GM21528 (cell line): ENCODE data around the gene POP4.
"Not testable (repeated sequence)": the region's sequence is repeated elsewhere in the genome, so short reads cannot be mapped to it uniquely, and the experiment has no call there.

Experiments
- ATAC-seq: cut with Tn5 transposase; IDR thresholded peaks from one replicate; pipeline ENCODE4 v1.9.1; 2021; ENCODE audit warnings: mild to moderate bottlenecking, moderate library complexity; ENCODE audit not compliant: unreplicated experiment, low FRiP score

The POP4 gene

GRCh38 chr19:29610574-29611271 lies 4.6 kb downstream of the POP4 start:
- peak; percentile 68 for ATAC-seq

- ATAC-seq, result no peak
These were observed 6.0 kb downstream of the POP4 start for GRCh38 chr19:29612121-29612520.

- no peak for ATAC-seq
These were observed 6.9 kb downstream of the POP4 start for GRCh38 chr19:29612801-29613595.

GRCh38 chr19:29614046-29614445 lies 8.0 kb downstream of the POP4 start:
- ATAC-seq, result no peak

GRCh38 chr19:29614780-29615179 lies 8.7 kb downstream of the POP4 start:
- ATAC-seq, result no peak

DNA sequence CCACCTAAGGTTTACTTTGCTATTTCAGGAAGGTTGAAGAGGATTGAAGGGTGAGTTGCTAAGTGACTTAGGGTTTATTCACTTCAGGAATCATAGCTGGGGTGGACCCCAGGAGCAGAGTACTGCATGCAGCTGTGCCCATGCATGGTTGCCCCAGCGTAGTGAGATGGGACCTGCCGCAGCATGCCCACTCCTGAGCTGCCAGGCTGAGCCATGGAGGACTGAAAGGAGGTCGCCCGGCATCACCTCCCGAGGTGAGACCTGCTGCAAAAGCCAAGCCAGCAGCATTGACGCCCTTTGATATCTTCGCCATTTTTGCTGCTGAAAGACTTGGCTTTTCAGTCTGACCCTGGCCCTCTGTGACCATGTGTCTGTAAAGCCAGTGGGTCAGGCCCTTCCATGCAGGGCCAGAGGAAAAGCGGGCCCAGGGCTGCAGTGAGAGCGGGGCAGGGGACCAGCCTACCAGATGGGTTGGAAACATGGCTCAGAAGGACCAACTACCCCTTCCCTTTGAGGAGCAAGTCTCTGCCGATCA lies 9.9 kb downstream of the POP4 start:
- ATAC-seq, result no peak

GRCh38 chr19:29616541-29616940 lies 10.5 kb downstream of the POP4 start:
- no peak for ATAC-seq

GRCh38 chr19:29617366-29618266 lies 11.5 kb downstream of the POP4 start:
- no peak for ATAC-seq

DNA sequence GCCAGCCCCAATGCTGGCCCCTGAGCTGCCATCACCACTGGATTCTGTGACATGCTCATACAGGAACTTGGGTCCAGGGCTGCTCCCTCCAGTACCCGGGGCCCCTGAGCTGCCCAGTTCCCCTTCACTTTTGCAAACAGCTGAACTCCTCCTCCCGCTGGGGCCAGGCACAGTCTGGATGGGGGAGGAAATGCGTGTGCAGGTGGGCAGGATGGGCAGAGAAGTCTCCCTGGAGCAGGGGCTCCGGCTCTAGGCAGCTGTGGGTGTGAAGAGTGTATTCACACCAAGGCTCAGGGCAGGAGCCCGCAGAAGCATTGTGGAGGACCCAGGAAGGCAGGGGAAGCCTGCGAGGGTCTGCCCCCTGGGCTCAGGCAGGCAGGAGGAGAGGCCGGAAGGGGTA lies 12.4 kb downstream of the POP4 start:
- ATAC-seq, result no peak

DNA sequence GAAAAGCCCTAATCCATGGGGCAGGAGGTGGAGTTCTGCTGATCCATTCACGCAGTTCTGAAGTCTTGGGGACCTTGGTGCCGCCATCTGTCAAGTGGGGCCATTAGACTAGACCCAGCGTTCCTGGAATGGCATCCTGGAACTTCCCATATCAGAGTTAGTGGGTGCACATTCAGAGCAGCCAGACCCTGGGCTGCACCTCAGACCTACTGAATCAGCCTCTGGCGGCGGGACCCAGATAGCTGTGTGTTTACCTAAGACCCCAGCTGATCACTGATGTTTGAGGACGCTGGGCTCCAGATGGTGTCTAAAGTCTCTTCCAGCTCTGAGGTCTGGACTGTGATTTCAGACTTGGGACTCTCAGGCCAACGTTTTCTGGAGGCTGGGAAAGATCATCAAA lies 12.8 kb downstream of the POP4 start:
- no peak for ATAC-seq

DNA sequence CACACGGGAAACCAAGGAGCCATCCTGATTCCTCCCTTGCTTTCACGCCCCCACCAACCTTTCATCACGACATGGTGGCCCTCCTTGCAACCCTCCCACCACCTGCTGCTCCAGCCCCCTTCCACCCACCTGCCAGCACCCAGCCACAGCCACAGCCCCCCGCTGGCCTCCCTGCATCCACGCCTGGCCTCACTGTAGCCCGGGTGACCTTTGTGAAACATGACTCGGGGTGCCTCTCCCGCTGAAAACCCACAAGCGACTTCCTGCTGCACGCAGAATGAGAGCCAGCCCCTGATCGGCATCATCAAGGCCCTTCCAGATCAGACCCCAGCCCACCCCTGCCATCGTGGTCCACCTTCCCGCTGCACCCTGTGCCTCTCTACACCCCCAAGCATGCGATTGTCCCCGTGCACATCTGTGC lies 14.9 kb downstream of the POP4 start:
- no peak for ATAC-seq

- ATAC-seq, result no peak
These were observed 16.3 kb downstream of the POP4 start for GRCh38 chr19:29622166-29623070.

- ATAC-seq, result no peak
These were observed 17.8 kb downstream of the POP4 start for GRCh38 chr19:29623726-29624488.

DNA sequence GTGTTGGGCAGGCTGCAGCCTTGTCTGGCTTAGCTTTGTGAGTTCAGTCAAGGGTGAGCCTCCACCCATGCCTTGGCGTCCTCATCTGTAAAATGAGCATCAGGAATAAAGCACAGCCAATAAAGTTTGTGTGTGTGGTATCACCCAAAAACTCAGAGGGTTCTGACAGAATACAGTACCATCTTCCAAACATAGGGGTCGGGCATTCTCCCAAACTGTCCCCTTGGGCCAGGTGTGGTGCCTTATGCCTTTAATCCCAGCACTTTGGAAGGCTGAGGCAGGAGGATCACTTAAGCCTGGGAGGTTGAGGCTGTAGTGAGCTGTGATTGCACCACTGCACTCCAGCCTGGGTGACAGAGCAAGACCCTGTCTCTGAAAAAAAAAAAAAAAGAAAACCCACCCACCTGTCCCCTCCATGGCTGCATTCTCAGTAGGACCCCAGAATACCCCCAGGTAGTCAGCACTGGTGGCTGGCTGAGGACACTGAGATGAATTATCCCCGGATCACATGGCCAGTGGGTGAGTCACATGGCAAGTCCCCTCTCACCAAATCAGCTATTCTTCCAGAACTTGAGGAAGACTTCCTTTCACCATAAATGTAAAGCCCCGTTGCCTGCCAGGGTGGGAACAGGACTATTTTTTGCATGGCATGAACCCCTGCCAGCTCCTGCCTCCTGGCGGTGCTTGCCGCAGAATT lies 18.6 kb downstream of the POP4 start:
- ATAC-seq, result no peak

DNA sequence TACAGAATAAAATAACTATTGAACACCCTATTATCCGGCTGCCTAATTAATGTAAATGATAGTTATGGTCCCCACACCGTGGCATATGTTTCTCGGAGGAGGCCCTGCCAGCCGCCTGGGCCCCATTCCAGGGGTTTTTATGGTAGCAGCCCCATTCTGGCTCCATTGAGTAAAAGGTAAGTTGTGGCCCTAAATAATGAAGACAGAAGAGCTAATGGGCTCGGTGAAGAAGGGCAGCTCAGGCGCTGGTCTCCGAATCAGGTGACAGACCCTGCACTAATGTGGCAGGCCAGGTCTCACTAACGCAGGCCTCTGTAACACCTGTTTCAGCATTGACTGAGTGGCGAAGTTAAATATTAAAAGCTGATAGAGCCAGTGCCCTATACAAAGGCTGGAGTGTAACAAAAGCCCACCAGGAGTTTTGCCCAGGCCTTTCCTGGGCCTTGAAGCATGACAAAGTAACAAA lies 19.1 kb downstream of the POP4 start:
- ATAC-seq, result no peak

- no peak for ATAC-seq
These were observed 20.3 kb downstream of the POP4 start for GRCh38 chr19:29626386-29626785.

DNA sequence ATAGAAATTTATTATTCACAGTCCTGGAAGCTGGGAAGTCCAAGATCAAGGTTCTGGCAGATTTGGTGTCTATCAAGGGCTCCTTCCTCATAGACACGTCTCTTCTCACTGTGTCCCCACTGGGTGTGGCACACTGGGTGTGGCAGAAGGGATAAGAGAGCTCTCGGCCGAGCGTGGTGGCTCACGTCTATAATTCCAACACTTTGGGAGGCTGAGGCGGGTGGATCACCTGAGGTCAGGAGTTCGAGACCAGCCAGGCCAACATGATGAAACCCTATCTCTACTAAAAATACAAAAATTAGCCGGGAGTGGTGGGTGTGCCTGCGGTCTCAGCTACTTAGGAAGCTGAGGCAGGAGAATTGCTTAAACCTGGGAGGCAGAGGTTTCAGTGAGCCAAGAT lies 20.7 kb downstream of the POP4 start:
- ATAC-seq, result not testable (repeated sequence)

DNA sequence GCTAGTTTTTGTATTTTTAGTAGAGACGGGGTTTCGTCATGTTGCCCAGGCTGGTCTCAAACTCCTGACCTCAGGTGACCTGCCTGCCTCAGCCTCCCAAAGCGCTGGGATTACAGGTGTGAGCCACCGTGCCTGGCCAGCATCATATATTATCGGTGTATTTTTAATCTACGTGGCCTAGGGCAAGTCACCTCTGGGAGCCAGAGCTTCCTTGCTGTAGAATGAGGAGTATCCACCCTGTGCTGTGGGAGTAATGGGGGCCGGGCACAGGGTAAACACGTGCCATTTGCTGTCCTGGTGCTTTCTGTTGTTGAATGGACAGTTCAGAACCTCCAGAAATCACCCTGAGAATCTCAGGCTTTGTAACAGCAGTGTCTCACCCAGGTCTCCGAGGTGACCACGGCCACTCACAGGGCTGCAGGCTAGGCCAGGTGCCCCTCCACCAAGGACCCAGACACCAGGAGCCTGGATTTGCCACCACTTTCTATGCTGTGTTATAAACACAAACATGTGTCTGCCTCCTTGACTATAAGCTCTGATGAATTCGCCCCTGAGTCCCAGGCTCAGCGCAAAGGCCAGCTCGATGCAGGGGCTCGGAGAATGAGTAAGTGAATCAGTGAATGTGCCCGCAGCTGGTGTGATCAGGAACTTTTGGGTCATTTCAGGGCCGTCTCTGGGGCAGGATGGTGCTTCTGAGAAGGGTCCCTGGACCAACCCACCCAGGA lies 22.7 kb downstream of the POP4 start:
- no peak for ATAC-seq
